WTC11 (cell line): ENCODE measurements around the gene CCDC51. TPM values are rescaled to one million over a fixed set of nuclear protein-coding genes. Genes with fewer than 3 reads are reported as not detected.

Experiments used
- ATAC-seq: fragments of 200-7000 bp; cut with Tn5 transposase; 2 replicates; pipeline ENCODE4 v1.10.0; 2021; ENCODE audit warnings: mild to moderate bottlenecking, moderate library complexity
- CTCF ChIA-PET: fragments of 300-600 bp; sonication (Branson Sonifier 250); formaldehyde crosslinking; loops from one replicate; lab custom pipeline; 2021; ENCODE audit warnings: antibody characterized with exemption; lab: Charles Lee
- POLR2A ChIA-PET: fragments of 350-600 bp; sonication (Branson Sonifier 250); formaldehyde crosslinking; loops from one replicate; lab custom pipeline; 2021; ENCODE audit warnings: antibody characterized with exemption; lab: Charles Lee
- DNase-seq: peaks from one replicate; pipeline ENCODE4 v3.0.0; 2021; ENCODE audit warnings: low spot score
- H3K27ac Mint-ChIP-seq: 2 replicates; pipeline ENCODE4 v1.8.0; 2021; ENCODE audit warnings: mixed read lengths
- H3K27me3 Mint-ChIP-seq: 2 replicates; pipeline ENCODE4 v1.8.0; 2021; ENCODE audit warnings: low read depth, mild to moderate bottlenecking, moderate library complexity, mixed read lengths
- H3K36me3 Mint-ChIP-seq: 2 replicates; pipeline ENCODE4 v1.8.0; 2021; ENCODE audit warnings: mixed read lengths
- H3K4me1 Mint-ChIP-seq: 2 replicates; pipeline ENCODE4 v1.8.0; 2022; ENCODE audit warnings: mixed read lengths
- H3K4me3 Mint-ChIP-seq: 2 replicates; pipeline ENCODE4 v1.8.0; 2021; ENCODE audit warnings: mild to moderate bottlenecking, moderate library complexity, mixed read lengths
- H3K9me3 Mint-ChIP-seq: 2 replicates; pipeline ENCODE4 v1.8.0; 2021; ENCODE audit warnings: mixed read lengths
- ATF2 ChIP-seq: sonication (generic); formaldehyde crosslinking; IDR thresholded peaks from 2 replicates; pipeline ENCODE4 v1.8.1; 2022; ENCODE audit warnings: low read depth, missing genetic modification reagents, borderline replicate concordance
- CREB1 ChIP-seq: sonication (generic); formaldehyde crosslinking; IDR thresholded peaks from 2 replicates; pipeline ENCODE4 v1.8.0; 2023; ENCODE audit warnings: mild to moderate bottlenecking, missing genetic modification reagents
- EMX1 ChIP-seq: fragments of 250-450 bp; sonication (Bioruptor Pico); IDR thresholded peaks from 2 replicates; pipeline ENCODE4 v1.8.0; 2021; ENCODE audit warnings: mild to moderate bottlenecking
- ESRRA ChIP-seq: sonication (generic); formaldehyde crosslinking; IDR thresholded peaks from 2 replicates; pipeline ENCODE4 v1.8.1; 2022; ENCODE audit warnings: mild to moderate bottlenecking, missing genetic modification reagents, borderline replicate concordance
- GTF2I ChIP-seq: fragments of 250-450 bp; sonication (Bioruptor Pico); conservative IDR thresholded peaks from 2 replicates; pipeline ENCODE4 v1.4.0; 2021; ENCODE audit warnings: mild to moderate bottlenecking
- HMGXB4 ChIP-seq: sonication (generic); formaldehyde crosslinking; IDR thresholded peaks from 2 replicates; pipeline ENCODE4 v1.8.1; 2023; ENCODE audit warnings: mild to moderate bottlenecking, moderate library complexity, missing genetic modification reagents
- JAZF1 ChIP-seq: fragments of 250-450 bp; sonication (Bioruptor Pico); IDR thresholded peaks from 2 replicates; pipeline ENCODE4 v1.9.0; 2021; ENCODE audit warnings: moderate library complexity, mild to moderate bottlenecking, inconsistent platforms
- JUN ChIP-seq: sonication (generic); formaldehyde crosslinking; IDR thresholded peaks from 2 replicates; pipeline ENCODE4 v1.8.0; 2023; ENCODE audit warnings: mild to moderate bottlenecking, missing genetic modification reagents
- MXD4 ChIP-seq: fragments of 250-450 bp; sonication (Bioruptor Pico); IDR thresholded peaks from 2 replicates; pipeline ENCODE4 v1.8.0; 2021; ENCODE audit warnings: mild to moderate bottlenecking, moderate library complexity, borderline replicate concordance
- MYBL2 ChIP-seq: sonication (generic); formaldehyde crosslinking; IDR thresholded peaks from 2 replicates; pipeline ENCODE4 v1.8.1; 2023; ENCODE audit warnings: mild to moderate bottlenecking, moderate library complexity, missing genetic modification reagents
- NFYB ChIP-seq: sonication (generic); formaldehyde crosslinking; conservative IDR thresholded peaks from 2 replicates; pipeline ENCODE4 v1.8.0; 2022; ENCODE audit warnings: low read depth, missing genetic modification reagents
- PRDM15 ChIP-seq: sonication (generic); formaldehyde crosslinking; IDR thresholded peaks from 2 replicates; pipeline ENCODE4 v1.8.0; 2022; ENCODE audit warnings: missing genetic modification reagents
- PRRX2 ChIP-seq: fragments of 250-450 bp; sonication (Bioruptor Pico); IDR thresholded peaks from 2 replicates; pipeline ENCODE4 v1.8.0; 2021; ENCODE audit warnings: mild to moderate bottlenecking
- RELA ChIP-seq: sonication (generic); formaldehyde crosslinking; IDR thresholded peaks from 2 replicates; pipeline ENCODE4 v1.8.1; 2022; ENCODE audit warnings: missing genetic modification reagents, mild to moderate bottlenecking, borderline replicate concordance
- ZBTB21 ChIP-seq: sonication (generic); formaldehyde crosslinking; IDR thresholded peaks from 2 replicates; pipeline ENCODE4 v1.8.1; 2023; ENCODE audit warnings: mild to moderate bottlenecking, missing genetic modification reagents, borderline replicate concordance
- ZNF219 ChIP-seq: sonication (generic); formaldehyde crosslinking; IDR thresholded peaks from 2 replicates; pipeline ENCODE4 v1.8.0; 2023; ENCODE audit warnings: missing genetic modification reagents, mild to moderate bottlenecking, borderline replicate concordance
- ZNF232 ChIP-seq: sonication (generic); formaldehyde crosslinking; IDR thresholded peaks from 2 replicates; pipeline ENCODE4 v1.8.0; 2022; ENCODE audit warnings: mild to moderate bottlenecking, missing genetic modification reagents
- ZNF281 ChIP-seq: sonication (generic); formaldehyde crosslinking; IDR thresholded peaks from 2 replicates; pipeline ENCODE4 v1.8.0; 2023; ENCODE audit warnings: mild to moderate bottlenecking, missing genetic modification reagents
- ZNF317 ChIP-seq: sonication (generic); formaldehyde crosslinking; IDR thresholded peaks from 2 replicates; pipeline ENCODE4 v1.8.1; 2023; ENCODE audit warnings: low read depth, mild to moderate bottlenecking, moderate library complexity, missing genetic modification reagents, borderline replicate concordance
- ZNF396 ChIP-seq: fragments of 250-450 bp; sonication (Bioruptor Pico); IDR thresholded peaks from 2 replicates; pipeline ENCODE4 v1.8.0; 2021; ENCODE audit warnings: mild to moderate bottlenecking, moderate library complexity, borderline replicate concordance
- ZNF423 ChIP-seq: fragments of 250-450 bp; sonication (Bioruptor Pico); IDR thresholded peaks from 2 replicates; pipeline ENCODE4 v2.1.2; 2022; ENCODE audit warnings: mild to moderate bottlenecking, moderate library complexity
- total RNA-seq: library from RNA; stranded (reverse); gene quantifications from 3 replicates; pipeline ENCODE4 v1.2.3, GENCODE V29; 2021
- TF ChIP-seq, protein P1 (sequence below): fragments of 200-600 bp; IDR thresholded peaks from 2 replicates; pipeline ENCODE4 v1.8.0; 2022; ENCODE audit warnings: antibody characterized with exemption
- TF ChIP-seq, protein P2 (sequence below): fragments of 250-450 bp; sonication (Bioruptor Pico); IDR thresholded peaks from 2 replicates; pipeline ENCODE4 v1.8.0; 2021; ENCODE audit warnings: mild to moderate bottlenecking
- TF ChIP-seq, protein P3 (sequence below): sonication (generic); formaldehyde crosslinking; IDR thresholded peaks from 2 replicates; pipeline ENCODE4 v1.8.0; 2022; ENCODE audit warnings: mild to moderate bottlenecking, missing genetic modification reagents

Gene CCDC51
- total RNA-seq, 1 experiment from 2014 or later = 25.1 TPM

DNA sequence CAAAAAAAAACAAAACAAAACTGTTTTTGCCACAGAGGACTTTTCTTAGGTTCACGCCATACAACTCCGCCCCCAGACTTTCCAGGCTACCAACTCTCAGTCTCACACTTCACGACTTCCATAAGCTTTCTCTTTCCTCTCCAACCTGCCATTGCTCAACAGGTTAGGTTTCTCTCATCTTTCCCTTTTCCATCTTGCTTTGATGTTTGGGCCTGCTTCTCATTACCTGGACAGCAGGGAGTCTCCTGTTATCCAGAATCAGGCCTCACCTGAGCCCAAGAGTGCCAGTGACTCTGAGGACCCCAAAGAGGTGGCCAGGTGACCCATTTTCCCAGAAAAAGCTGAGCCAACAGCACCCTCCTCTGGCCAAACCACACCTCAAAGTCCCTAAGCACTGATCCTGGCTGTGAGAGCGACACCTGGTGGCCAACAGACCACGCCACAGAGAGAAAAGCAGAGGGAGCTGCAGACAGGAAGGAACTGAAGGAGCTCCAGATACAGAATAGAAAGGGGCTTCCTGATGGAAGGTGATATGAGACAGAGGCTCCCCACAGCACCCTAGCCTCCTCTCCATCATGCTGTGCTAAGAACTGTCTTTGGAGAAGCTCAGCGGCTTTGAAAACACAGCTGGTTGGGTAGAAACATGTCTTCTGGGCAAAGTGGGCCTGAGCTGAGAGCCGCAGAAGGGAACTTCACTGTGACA lies 4.0 kb downstream of the CCDC51 start:
- Mint-ChIP-seq H3K27me3 (no peaks in the 10 kb centered on the region), H3K9me3 (no peaks in the 10 kb centered on the region), H3K4me1 (peaks cover 34% of the 10 kb centered on the region), H3K36me3 (peaks cover 37% of the 10 kb centered on the region), H3K27ac (no peak overlapping the region), H3K4me3 (no peak overlapping the region)
- ATAC-seq = peak; percentile 35
- CTCF ChIA-PET = interaction anchor here (0.6 to 2.8 kb wide), 129 partner anchors 10 to 914 kb away, joined by 3 to 378 read pairs (median 6); partner anchors contain the start of genes ATRIP, CDC25A, CELSR3 and FBXW12
- POLR2A ChIA-PET = interaction anchor here (0.5 to 1.6 kb wide), 11 partner anchors 9 to 571 kb away, joined by 3 to 10 read pairs (median 3); partner anchors contain the start of genes ATRIP, WDR6 and ZNF589
- peak; percentile 92 for DNase-seq
- TF ChIP-seq JUN (CRISPR knock-in tag) (no peak), PRDM15 (CRISPR knock-in tag) (peak; percentile 57), ZNF232 (CRISPR knock-in tag) (no peak), ZNF281 (CRISPR knock-in tag) (no peak), MYBL2 (CRISPR knock-in tag) (0 out of 2 replicates have a peak, but pooled peaks have one; percentile 26), ZBTB21 (0 out of 2 replicates have a peak, but pooled peaks have one; percentile 19), MXD4 (no peak), JAZF1 (CRISPR knock-in tag) (no peak), ZNF317 (CRISPR knock-in tag) (no peak), RELA (CRISPR knock-in tag) (no peak), NFYB (CRISPR knock-in tag) (no peak), ZNF396 (CRISPR knock-in tag) (no peak), CREB1 (no peak), ESRRA (no peak), PRRX2 (CRISPR knock-in tag) (0 out of 2 replicates have a peak, but pooled peaks have one; percentile 30), EMX1 (CRISPR knock-in tag) (no peak), GTF2I (CRISPR knock-in tag) (no peak), ZNF219 (no peak), ZNF423 (CRISPR knock-in tag) (0 out of 2 replicates have a peak, but pooled peaks have one; percentile 28), HMGXB4 (CRISPR knock-in tag) (no peak), ATF2 (no peak)
- TF ChIP-seq, protein P1, sequence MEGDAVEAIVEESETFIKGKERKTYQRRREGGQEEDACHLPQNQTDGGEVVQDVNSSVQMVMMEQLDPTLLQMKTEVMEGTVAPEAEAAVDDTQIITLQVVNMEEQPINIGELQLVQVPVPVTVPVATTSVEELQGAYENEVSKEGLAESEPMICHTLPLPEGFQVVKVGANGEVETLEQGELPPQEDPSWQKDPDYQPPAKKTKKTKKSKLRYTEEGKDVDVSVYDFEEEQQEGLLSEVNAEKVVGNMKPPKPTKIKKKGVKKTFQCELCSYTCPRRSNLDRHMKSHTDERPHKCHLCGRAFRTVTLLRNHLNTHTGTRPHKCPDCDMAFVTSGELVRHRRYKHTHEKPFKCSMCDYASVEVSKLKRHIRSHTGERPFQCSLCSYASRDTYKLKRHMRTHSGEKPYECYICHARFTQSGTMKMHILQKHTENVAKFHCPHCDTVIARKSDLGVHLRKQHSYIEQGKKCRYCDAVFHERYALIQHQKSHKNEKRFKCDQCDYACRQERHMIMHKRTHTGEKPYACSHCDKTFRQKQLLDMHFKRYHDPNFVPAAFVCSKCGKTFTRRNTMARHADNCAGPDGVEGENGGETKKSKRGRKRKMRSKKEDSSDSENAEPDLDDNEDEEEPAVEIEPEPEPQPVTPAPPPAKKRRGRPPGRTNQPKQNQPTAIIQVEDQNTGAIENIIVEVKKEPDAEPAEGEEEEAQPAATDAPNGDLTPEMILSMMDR = peak; percentile 93
- TF ChIP-seq, protein P2, sequence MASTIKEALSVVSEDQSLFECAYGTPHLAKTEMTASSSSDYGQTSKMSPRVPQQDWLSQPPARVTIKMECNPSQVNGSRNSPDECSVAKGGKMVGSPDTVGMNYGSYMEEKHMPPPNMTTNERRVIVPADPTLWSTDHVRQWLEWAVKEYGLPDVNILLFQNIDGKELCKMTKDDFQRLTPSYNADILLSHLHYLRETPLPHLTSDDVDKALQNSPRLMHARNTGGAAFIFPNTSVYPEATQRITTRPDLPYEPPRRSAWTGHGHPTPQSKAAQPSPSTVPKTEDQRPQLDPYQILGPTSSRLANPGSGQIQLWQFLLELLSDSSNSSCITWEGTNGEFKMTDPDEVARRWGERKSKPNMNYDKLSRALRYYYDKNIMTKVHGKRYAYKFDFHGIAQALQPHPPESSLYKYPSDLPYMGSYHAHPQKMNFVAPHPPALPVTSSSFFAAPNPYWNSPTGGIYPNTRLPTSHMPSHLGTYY = 0 out of 2 replicates have a peak, but pooled peaks have one; percentile 53
- TF ChIP-seq, protein P3, sequence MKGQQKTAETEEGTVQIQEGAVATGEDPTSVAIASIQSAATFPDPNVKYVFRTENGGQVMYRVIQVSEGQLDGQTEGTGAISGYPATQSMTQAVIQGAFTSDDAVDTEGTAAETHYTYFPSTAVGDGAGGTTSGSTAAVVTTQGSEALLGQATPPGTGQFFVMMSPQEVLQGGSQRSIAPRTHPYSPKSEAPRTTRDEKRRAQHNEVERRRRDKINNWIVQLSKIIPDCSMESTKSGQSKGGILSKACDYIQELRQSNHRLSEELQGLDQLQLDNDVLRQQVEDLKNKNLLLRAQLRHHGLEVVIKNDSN = peak; percentile 47; the same call in 1 of the 2 replicates
